Hypothalamus (tissue), 51 donors: Measurements from ENCODE around the gene CIB4.
A peak's percentile ranks its signal among the peaks of the same experiment; 100 is the strongest.

ENCODE experiments used
- DNase-seq, 51 donors: peaks; one replicate each; lab custom pipeline; 2025; lab: John Stamatoyannopoulos, UW

The CIB4 gene

DNA sequence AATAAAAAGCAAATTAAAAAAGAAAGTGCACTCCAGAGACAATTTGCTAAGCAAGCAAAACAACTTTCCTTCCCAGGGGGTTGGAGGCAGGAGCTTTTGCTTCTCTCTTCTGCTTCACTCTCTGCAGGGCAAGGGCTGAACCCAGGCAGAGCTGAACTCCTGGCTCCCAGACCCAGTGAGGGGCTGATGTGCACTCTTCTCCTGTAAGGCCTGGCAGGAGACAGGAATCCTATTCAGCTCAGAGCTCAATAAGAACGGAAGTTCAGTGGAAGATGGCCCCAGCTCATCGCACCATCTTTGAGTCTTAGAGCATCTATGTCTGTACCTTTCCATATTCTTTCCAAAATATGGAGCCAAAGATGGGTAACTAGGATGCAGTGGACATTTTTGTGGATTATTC is 29.1 kb downstream of the CIB4 start:
- DNase-seq, result no peak

DNA sequence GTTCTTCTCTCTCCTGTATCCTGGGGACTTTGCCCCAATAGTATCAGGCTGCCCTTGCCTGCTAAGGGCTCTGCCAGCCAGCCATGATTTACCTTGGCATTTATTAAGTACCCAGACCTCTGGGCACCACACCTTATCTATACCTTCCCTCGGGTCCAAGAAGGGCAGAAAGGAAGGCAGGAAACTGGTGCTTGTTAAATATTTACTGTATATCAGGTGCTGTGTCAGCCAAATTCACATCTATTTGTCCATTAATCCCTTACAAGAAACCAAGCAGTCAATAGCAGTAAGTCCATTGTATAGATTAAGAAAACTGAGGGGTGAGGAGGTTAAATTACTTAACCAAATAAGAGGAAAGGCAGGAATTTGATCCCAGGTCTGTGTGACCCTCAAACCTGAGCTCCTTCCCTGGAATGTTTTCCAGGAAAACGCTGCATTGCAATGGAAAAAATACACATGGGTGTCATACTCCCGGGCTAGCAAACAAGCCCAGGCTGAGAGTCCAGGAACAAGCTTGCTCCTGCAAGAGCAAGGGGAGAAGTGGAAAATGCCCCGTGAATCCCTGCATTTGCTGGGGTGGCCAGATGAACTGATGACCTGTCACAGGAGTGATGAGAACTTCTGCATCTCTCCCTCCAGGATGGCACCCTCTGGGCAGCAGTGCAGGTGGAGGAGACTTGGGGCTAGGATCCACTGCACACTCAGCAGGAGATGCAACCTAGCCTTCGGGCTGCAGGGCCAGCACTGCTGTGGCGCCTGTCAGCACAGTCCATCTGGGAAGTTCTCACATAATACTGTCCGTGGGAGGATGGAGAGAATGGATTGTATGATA is 30.4 kb downstream of the CIB4 start:
- DNase-seq, result no peak

- DNase-seq, result no peak
These were observed 31.3 kb downstream of the CIB4 start for GRCh38 chr2:26609839-26610277.

DNA sequence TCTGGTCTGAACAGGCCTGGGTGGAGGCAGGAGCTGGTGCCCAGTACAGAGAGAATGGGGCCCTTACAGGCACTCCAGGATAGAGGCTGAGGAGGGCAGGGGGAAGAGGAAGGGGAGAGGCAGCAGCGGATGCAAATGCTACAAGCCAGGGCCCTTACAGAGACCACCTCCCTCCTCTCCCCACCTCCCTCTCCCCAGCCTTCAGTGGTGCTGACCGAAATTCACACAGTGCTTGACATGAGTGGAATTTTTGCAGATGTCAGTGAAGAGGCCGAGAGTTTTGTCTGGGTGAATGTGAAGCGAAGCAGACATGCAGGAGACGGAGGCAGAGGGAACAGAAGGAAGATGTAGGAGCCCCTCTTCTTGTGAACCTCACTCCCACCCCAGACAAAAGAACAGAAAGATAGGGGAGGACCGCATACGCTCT is 31.9 kb downstream of the CIB4 start:
- no peak for DNase-seq

- no peak for DNase-seq
These were observed 32.6 kb downstream of the CIB4 start for GRCh38 chr2:26608557-26608956.

GRCh38 chr2:26607698-26608097 is 33.5 kb downstream of the CIB4 start:
- DNase-seq, result no peak

DNA sequence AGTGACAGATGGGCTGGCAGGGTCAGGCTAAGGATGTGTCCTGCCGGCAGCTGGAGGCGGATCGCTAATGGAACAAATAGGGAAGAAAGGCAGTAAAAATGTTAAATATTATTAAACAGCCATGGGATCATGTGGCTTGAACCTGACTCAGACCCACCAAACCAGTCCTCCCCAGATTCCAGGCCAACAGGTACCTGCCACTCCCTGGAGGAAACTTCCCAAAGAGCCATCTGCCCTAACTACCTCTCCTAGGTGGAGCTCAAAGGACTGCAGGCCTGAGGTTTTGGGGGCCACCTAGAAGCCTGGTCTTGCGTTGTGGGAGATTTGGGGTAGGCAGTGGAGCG is 34.3 kb downstream of the CIB4 start:
- no peak for DNase-seq

DNA sequence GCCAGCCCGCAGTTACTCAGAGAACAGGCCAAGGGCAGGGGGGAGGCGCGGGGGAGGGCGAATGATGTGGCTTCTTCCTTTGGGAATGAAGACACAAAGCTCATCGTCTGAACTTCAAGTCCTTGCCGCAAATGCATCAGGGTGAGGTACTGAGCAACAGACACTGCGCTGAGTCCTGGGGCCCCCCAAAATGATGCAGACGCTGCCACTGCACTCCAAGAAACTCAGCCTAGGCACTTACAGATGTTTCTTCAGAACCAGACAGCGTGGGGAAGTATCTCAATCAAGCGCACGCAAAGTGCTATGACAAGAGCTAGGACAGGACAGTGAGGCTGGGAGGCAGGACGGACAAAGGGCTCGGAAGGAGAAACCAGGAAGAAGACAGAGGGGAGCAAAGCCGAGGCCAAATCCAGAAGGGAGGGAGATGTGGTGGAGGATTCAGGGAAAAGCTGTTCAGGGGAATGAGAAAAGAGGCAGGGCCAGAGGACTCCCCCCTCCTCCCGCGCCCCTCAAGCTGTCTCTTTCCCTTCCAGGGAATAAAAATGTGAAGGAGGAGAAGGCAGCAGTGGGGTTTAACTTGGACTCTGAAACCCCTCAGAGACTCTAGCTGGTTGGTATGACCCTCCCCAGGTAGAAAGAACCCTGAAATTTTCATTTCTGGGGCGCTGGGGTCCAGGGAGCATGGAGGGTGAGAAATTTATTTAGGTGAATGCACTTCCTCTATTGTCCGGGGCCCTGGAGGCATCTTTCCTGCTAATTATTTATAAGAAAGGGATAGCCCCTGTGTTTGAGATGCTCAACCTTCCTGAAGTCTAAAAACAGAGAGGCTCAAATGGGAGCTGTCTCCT is 34.9 kb downstream of the CIB4 start:
- DNase-seq, result no peak

GRCh38 chr2:26605195-26605998 is 35.8 kb downstream of the CIB4 start:
- peak in 10 of 51 donors; percentile 8 to 51 (median 20) for DNase-seq

DNA sequence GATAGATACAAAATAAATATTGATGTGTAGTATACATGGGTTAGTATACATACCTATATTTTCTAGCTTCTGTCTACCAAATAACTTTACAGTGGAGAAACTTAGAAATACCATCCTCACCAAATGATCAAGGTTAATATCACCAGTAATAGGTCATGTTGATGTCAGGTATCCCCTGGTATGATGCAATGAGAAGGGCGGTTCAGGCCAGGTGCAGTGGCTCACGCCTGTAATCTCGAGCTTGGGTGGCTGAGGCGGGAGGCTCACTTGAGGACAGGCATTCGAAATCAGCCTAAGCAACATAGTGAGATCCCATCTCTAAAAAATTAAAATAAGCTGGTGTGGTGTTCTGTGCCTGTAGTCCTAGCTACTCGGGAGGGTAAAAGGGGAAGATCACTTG is 38.6 kb downstream of the CIB4 start:
- DNase-seq, result no peak

DNA sequence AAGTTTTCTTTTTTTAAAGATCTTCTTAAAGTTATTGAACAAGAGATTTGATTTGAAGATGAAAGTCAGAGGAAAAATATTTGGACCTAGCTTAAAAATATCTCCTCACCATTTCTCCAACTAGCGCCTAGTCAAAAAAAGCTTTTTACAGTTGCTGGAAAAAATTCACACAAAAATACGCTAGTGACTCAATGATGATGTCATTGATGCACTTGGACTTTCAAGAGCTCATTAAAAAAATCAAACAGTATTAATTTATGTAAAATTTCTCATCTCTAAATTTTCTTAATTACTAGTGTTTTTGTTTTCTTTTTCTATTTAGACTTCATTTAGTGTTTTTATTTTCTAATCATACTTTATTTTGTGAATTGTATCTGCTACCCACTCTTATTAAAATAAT is 41.8 kb downstream of the CIB4 start:
- DNase-seq, result no peak

DNA sequence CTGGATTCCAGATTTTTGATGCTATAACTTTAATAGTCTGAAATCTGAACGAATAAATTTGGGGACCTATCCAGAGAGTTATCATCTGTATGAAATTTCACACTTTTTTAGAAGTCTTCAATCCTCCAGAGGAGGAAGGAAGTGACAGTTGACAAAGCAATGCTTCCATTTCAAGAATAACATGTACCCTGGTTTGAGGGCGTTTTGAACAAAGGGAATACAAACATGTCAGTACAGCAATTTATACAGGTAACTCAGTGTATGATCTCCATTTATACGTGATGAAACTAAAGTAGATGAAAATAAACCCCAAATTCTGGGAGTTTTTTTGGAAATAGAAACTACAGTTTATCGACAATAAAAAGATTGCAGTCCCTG is 42.2 kb downstream of the CIB4 start:
- DNase-seq, result no peak

GRCh38 chr2:26598336-26598995 is 42.7 kb downstream of the CIB4 start:
- no peak for DNase-seq

DNA sequence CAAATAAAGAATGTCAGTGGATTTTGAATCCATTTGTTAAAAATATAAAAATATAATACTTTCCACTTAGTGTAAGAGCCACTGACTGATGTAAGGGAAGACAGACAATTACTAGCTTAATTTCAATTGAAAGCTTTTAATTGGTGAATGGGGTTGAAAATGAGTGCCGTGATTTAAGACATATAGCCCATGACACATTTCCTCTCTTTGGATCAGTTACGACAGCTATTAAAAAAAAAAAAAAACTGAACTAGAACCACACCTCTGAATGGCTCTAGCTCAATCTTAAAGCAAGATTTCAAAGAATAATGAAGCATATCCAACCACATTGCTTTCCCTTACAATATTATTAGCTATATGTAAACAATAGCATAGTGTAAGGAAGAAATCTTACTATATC is 44.0 kb downstream of the CIB4 start:
- no peak for DNase-seq

DNA sequence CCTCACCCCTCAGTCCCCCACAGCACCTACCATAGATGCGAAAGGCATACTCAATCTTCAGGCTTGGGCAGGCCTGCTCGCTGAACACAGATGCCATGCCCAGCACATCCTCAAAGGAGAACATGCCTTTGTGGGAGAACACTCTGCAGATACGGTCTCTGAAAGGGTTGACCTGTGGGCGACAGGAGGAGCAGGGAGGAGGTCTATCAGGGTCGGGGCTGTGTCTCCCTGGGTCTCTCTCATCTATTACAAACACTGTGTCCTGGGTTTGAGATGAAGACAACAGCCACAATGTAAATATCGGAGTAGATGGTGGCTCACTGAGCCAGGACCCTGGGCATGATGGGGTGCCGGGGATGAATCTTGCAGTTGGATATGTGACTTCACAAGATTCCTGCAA is 46.0 kb downstream of the CIB4 start:
- no peak for DNase-seq

- DNase-seq, result no peak
These were observed 49.3 kb downstream of the CIB4 start for GRCh38 chr2:26591619-26592505.

GRCh38 chr2:26590980-26591618 is 50.1 kb downstream of the CIB4 start:
- no peak for DNase-seq

- no peak for DNase-seq
These were observed 50.7 kb downstream of the CIB4 start for GRCh38 chr2:26590508-26590907.

DNA sequence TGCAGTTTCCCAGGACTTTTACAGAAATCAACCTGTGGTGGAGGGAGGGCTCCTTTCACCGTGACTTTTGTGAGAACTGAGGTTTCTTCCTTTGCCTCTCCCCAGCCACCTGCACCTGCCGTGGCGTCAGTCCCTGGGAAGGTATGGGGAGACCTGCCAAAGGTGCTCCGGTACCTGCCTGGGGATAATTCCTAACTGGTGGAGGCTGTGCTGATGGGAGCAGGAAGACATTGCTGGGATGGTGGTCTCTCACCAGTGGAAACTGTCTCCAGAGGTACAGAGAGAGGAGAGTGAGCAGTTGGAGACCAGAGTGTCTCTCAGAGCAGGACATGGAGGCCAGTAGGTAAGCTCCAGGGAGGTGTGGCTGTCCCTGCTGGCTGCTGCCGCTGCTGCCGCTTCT is 52.6 kb downstream of the CIB4 start:
- no peak for DNase-seq
